ENCODE measurements around the gene STAT4. TPM values are rescaled to one million over a fixed set of nuclear protein-coding genes. Genes with fewer than 3 reads are reported as not detected.
A peak's percentile ranks its signal among the peaks of the same experiment; 100 is the strongest.

STAT4 gene
- polyA plus RNA-seq, 1 donor (not counting 4 experiments of a cell fraction or from before 2014, with no cell fraction given) = 2.0 TPM

DNA sequence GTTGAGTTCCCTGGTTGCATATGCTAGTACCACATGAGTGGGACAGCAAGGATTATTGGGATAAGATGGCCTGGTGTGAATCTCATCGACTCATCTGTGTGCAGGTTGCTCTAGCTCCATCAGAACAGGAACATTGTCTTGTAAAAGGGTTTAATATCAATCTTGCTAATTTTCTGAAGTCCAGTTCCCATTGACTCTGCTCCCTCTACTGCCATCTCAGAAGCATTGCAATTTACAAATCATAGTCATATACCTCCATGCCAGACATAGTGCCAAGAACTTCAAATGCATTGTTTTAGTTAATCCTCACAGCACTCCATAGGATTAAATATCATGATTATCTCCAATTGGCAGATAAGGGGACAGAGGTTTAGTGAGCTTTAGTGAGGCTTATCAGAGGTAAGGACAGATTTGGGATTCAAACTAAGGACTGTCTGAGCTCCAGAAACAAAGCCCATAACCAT is 4.8 kb upstream of the STAT4 start:
- FAIRE-seq = peak; percentile 89

DNA sequence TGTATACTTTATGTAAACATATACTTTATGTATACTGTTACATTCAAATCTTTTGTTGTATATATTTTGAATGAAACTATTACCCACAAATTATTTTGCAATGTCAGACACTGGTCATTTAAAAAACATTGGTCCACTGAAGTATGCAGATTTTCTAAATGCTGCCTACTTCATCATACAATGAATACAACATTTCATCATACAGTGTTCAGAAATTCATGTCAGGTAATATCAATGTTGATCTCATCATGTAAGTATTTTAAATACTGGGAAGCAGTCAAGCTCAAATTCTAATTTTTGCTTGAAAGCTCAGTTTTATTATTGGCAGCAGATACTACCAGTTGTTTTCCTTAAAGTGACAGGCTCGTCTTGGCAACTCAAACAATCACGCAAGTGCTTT is 2.9 kb upstream of the STAT4 start:
- dilution Hi-C loops (cut with MboI; ENCODE audit: extremely low pct_ligation_motif_present, low sequenced_read_pairs) = no loop called here
- no peak for TF ChIP-seq EZH2 (IDR thresholded peaks at IDR 0.05; ENCODE audit: low read length)
- TF ChIP-seq, protein P1, sequence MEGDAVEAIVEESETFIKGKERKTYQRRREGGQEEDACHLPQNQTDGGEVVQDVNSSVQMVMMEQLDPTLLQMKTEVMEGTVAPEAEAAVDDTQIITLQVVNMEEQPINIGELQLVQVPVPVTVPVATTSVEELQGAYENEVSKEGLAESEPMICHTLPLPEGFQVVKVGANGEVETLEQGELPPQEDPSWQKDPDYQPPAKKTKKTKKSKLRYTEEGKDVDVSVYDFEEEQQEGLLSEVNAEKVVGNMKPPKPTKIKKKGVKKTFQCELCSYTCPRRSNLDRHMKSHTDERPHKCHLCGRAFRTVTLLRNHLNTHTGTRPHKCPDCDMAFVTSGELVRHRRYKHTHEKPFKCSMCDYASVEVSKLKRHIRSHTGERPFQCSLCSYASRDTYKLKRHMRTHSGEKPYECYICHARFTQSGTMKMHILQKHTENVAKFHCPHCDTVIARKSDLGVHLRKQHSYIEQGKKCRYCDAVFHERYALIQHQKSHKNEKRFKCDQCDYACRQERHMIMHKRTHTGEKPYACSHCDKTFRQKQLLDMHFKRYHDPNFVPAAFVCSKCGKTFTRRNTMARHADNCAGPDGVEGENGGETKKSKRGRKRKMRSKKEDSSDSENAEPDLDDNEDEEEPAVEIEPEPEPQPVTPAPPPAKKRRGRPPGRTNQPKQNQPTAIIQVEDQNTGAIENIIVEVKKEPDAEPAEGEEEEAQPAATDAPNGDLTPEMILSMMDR (optimal IDR thresholded peaks at IDR 0.05 in 1 of 3, IDR thresholded peaks at IDR 0.05 in 1 of 3, conservative IDR thresholded peaks at IDR 0.05 in 1 of 3; ENCODE audit: extremely low read depth in 1 of 3, insufficient read depth in 2 of 3, low read length in 3 of 3) = no peak
- Histone ChIP-seq H3K27ac (ENCODE audit: control insufficient read depth, insufficient read depth, low read length) (no peak overlapping the region), H3K4me2 (ENCODE audit: control insufficient read depth, extremely low read depth, insufficient read depth, low read depth, low read length) (no peak overlapping the region), H3K36me3 (ENCODE audit: control insufficient read depth in 2 of 2, extremely low read depth in 1 of 2, insufficient read depth in 2 of 2, low read length in 2 of 2) (no peaks in the 10 kb centered on the region), H3K9me3 (ENCODE audit: control insufficient read depth, low read depth, low read length) (no peaks in the 10 kb centered on the region), H3K9ac (ENCODE audit: control insufficient read depth, extremely low read depth, insufficient read depth, low read length) (no peak overlapping the region), H3K4me1 (ENCODE audit: control insufficient read depth, extremely low read depth, insufficient read depth, low read length) (peaks cover 6% of the 10 kb centered on the region), H3K4me3 (ENCODE audit: control insufficient read depth in 2 of 3, extremely low read depth in 1 of 3, insufficient read depth in 2 of 3, low read depth in 1 of 3, low read length in 3 of 3) (no peak overlapping the region), H3K79me2 (ENCODE audit: control insufficient read depth, insufficient read depth, low read length) (no peaks in the 10 kb centered on the region), H3K27me3 (ENCODE audit: control insufficient read depth, extremely low read depth, insufficient read depth, low read length) (no peaks in the 10 kb centered on the region), H2AFZ (ENCODE audit: control insufficient read depth, low read length) (no peak overlapping the region), H3K9me1 (ENCODE audit: control insufficient read depth, extremely low read depth, insufficient read depth, low read length) (no peaks in the 10 kb centered on the region), H4K20me1 (ENCODE audit: control insufficient read depth, extremely low read depth, insufficient read depth, low read length) (no peaks in the 10 kb centered on the region)
- FAIRE-seq = no peak
- no peak for DNase-seq (ENCODE audit: low read depth, low spot score)

More for the DNA sequence above, 4.8 kb upstream of the STAT4 start:
- no peak overlapping the region for H3K9ac ChIP-seq (ENCODE audit: control insufficient read depth, extremely low read depth, insufficient read depth, low read length)
- H3K4me1 ChIP-seq (ENCODE audit: control insufficient read depth, extremely low read depth, insufficient read depth, low read length) = peaks cover 3% of the 10 kb centered on the region
- no peaks in the 10 kb centered on the region for H3K9me1 ChIP-seq (ENCODE audit: control insufficient read depth, extremely low read depth, insufficient read depth, low read length)
- no peaks in the 10 kb centered on the region for H3K36me3 ChIP-seq (ENCODE audit: control insufficient read depth in 2 of 2, extremely low read depth in 1 of 2, insufficient read depth in 2 of 2, low read length in 2 of 2)
- dilution Hi-C loops (cut with MboI; ENCODE audit: extremely low pct_ligation_motif_present, low sequenced_read_pairs) = no loop called here
- no peaks in the 10 kb centered on the region for H3K9me3 ChIP-seq (ENCODE audit: control insufficient read depth, low read depth, low read length)
- H3K79me2 ChIP-seq (ENCODE audit: control insufficient read depth, insufficient read depth, low read length) = no peaks in the 10 kb centered on the region
- H3K4me2 ChIP-seq (ENCODE audit: control insufficient read depth, extremely low read depth, insufficient read depth, low read depth, low read length) = no peak overlapping the region
- TF ChIP-seq, protein P1 (optimal IDR thresholded peaks at IDR 0.05 in 1 of 3, IDR thresholded peaks at IDR 0.05 in 1 of 3, conservative IDR thresholded peaks at IDR 0.05 in 1 of 3; ENCODE audit: extremely low read depth in 1 of 3, insufficient read depth in 2 of 3, low read length in 3 of 3) = peak in 2 of 3 experiments; percentile 69 to 74
- no peak for TF ChIP-seq EZH2 (IDR thresholded peaks at IDR 0.05; ENCODE audit: low read length)
- H4K20me1 ChIP-seq (ENCODE audit: control insufficient read depth, extremely low read depth, insufficient read depth, low read length) = no peaks in the 10 kb centered on the region
- no peak overlapping the region for H3K27ac ChIP-seq (ENCODE audit: control insufficient read depth, insufficient read depth, low read length)
- no peak overlapping the region for H2AFZ ChIP-seq (ENCODE audit: control insufficient read depth, low read length)
- no peaks in the 10 kb centered on the region for H3K27me3 ChIP-seq (ENCODE audit: control insufficient read depth, extremely low read depth, insufficient read depth, low read length)
- no peak overlapping the region for H3K4me3 ChIP-seq (ENCODE audit: control insufficient read depth in 2 of 3, extremely low read depth in 1 of 3, insufficient read depth in 2 of 3, low read depth in 1 of 3, low read length in 3 of 3)
- DNase-seq (ENCODE audit: low read depth, low spot score) = no peak

Data from keratinocyte (primary cell).